Chondrocyte (in vitro differentiated cells): ENCODE data around the gene CAMK2N2. TPM values are rescaled to one million over a fixed set of nuclear protein-coding genes. Genes with fewer than 3 reads are reported as not detected.

ENCODE experiments used
- DNase-seq: peaks from one replicate; pipeline ENCODE4 v3.0.0; 2021; ENCODE audit warnings: mixed read lengths, low spot score
- H3K27ac Mint-ChIP-seq: one replicate; pipeline ENCODE4 v1.8.0; 2021; ENCODE audit warnings: mild to moderate bottlenecking, moderate library complexity, mixed read lengths; ENCODE audit not compliant: unreplicated experiment
- H3K27me3 Mint-ChIP-seq: 2 replicates; pipeline ENCODE4 v1.8.0; 2021; ENCODE audit warnings: low read depth, mixed read lengths
- H3K36me3 Mint-ChIP-seq: 2 replicates; pipeline ENCODE4 v1.8.0; 2021; ENCODE audit warnings: low read depth, mixed read lengths
- H3K4me1 Mint-ChIP-seq: 2 replicates; pipeline ENCODE4 v1.8.0; 2021; ENCODE audit warnings: low read depth, mild to moderate bottlenecking, mixed read lengths
- H3K4me3 Mint-ChIP-seq: one replicate; pipeline ENCODE4 v1.8.0; 2021; ENCODE audit warnings: mild to moderate bottlenecking, moderate library complexity, mixed read lengths; ENCODE audit not compliant: unreplicated experiment
- H3K9me3 Mint-ChIP-seq: 2 replicates; pipeline ENCODE4 v1.8.0; 2021; ENCODE audit warnings: low read depth, mixed read lengths
- CTCF ChIP-seq: fragments of 200-600 bp; sonication (generic); IDR thresholded peaks from 2 replicates; pipeline ENCODE4 v1.5.0; 2021; ENCODE audit warnings: antibody characterized with exemption, mild to moderate bottlenecking, moderate library complexity
- total RNA-seq: library from RNA; stranded (reverse); gene quantifications from 3 replicates; pipeline ENCODE4 v1.2.1, GENCODE V29; 2021

The CAMK2N2 gene
- total RNA-seq, 1 donor from 2014 or later = 3.2 TPM

DNA sequence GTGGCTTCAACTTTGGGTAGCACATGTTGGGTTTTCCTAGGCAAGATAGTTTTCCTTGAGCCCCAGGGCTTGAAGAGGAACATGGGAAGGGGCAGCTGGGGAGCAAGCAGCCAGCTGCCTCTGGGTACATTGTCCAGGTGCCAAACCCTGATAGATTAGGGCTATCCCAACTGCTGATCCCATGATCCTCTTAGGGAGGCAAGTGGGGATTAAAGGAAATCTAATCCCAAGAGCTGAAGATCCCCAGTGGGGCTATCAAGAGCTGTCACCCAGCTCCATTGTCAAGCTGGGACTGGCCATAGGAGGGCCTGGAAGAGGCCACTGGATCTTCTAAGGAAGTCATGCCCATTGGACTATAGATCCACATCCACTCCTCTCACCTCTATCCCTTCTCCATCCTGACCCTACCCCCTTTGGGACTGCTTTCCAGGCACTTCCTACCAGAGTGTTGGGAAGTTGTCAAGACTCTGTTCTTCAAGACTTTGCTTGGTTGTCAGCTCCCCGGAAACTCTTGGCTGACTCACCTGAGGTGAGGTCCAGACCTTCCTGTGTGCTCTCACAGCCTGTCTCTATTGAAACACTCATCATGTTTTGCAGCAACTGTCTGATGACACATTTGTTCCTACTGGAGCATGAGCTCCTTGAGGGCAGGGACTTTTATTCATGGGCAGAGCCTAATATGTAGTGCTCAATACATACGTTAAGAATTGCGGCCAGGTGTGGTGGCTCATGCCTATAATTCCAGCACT, 5.9 kb downstream of the CAMK2N2 start:
- TF ChIP-seq CTCF = no peak
- Mint-ChIP-seq H3K36me3 (peaks cover 9% of the 10 kb centered on the region), H3K27ac (no peak overlapping the region), H3K4me1 (peaks cover 7% of the 10 kb centered on the region), H3K27me3 (peaks cover 3% of the 10 kb centered on the region), H3K4me3 (no peak overlapping the region), H3K9me3 (no peaks in the 10 kb centered on the region)
- DNase-seq = peak; percentile 26

DNA sequence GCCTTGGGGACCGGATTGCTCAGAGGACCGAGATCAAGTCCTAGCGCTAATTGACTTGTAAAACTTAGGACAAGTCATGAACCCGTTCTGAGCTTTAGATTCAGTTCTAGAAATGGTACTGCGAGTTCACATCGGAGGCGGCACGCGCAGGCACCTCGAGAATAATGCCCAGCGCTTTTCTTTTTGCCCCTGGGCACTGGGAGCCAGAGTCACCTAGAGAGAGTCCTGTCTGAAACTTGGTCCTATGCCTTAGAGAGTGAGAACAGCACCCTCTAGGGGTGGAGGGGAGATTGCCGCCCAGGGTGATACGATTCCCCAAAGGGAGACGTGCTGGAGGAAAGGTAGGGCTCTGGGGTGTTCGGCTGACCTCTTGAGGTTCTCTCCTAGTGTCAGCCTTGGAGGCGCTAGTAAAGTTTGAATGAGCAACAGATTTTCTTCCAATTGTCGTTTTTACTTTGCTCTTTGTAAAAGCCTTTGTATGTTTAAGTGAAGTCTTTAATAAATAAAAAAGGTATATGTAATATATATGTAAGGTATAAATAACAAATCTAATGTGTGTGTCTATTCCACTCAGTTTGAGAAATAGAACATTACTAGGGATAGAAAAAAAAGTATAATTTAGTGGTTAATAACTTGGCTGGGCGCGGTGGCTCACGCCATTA, 11.1 kb downstream of the CAMK2N2 start:
- Mint-ChIP-seq H3K36me3 (peaks cover 2% of the 10 kb centered on the region), H3K4me1 (peaks cover 6% of the 10 kb centered on the region), H3K4me3 (peak overlapping the region; percentile 82), H3K27me3 (no peaks in the 10 kb centered on the region), H3K27ac (peak overlapping the region; percentile 96), H3K9me3 (no peaks in the 10 kb centered on the region)
- peak; percentile 88 for DNase-seq
- peak; percentile 89 for TF ChIP-seq CTCF

DNA sequence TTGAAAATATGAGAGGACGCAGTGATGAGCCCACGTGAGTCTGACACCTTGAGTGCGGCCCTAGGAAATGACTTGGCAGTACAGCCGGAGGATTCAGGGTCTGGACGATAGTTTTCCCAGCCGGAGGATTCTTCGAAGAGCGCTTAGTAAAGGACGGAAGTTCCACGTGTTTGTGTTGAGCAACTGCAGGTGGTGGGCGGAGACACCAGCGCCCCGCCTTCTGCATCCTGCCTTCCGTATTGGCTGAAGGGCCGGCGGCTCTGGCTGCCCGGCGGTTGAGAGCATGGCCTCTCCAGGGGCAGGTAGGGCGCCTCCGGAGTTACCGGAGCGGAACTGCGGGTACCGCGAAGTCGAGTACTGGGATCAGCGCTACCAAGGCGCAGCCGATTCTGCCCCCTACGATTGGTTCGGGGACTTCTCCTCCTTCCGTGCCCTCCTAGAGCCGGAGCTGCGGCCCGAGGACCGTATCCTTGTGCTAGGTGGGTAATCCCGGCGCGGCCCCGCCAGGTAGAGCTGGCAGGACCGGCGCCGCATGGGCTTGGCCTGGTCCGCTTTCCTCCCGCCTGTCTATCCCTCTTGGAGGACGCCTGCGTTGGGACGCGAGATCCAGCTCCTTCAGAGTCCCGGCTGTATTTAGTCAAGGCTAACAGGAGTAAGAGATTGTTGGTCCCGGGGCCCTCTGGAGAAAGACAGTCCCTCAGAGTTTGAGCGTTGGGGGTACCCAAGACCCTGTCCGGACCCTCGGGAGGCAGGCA, 11.8 kb downstream of the CAMK2N2 start, which contains the start of gene EEF1AKMT4:
Gene EEF1AKMT4, plus strand, starts transcription at position 261 of the 755 bp plus-strand sequence. Its CDS starts 23 bp downstream, at position 284.
- Mint-ChIP-seq H3K4me1 (peaks cover 6% of the 10 kb centered on the region), H3K27me3 (no peaks in the 10 kb centered on the region), H3K9me3 (no peaks in the 10 kb centered on the region), H3K27ac (peak within 1 kb of the TSS; percentile 96), H3K4me3 (peak within 1 kb of the TSS; percentile 82), H3K36me3 (peaks cover 7% of the 10 kb centered on the region)
- no peak for TF ChIP-seq CTCF
- DNase-seq = peak; percentile 98

DNA sequence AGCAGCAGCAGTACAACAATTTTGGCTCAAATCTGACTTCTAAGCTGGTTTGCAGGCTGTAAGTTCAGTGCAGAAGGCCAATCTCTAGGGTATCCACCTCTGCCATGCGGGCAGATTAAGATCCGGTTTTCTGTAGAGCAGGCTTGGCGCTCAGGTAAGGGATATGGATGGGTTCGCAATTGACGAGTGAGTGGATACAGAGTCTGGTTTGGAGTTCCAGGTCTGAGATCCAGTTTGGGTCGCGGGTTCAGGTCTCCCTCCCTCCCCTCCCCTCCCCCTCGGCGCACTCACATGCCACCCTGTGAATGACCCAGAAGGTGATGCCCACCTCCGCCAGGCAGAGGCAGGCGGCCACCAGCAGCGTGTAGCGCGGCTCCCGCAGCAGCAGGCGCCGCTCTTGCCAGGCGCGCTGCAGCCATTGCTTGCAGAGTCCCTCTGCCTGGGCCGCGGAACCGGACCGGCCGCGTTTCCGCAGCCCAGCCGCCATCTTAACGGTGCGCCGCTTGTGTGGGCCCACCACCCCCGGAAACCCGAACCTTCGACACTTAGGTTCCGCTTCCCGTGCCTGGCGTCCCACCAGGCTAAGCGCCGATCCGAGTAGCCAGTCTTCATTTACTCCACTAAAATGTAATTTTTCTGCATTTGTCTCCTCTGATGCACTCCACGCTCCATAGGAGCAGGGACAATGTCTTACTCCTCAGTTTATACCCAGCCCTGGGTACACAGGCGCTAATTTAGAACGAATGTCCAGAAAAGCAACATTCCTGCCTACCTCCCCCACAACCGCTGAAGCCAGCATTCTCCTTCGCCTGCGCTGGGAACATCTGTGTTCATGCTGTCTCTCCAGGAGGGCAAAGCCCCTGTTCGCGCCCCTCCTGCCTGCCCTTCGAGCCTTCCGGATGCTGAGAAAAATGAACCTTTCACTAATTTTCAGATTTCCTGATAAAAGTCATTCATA, 12.6 kb downstream of the CAMK2N2 start, which contains the start of gene ALG3:
Gene ALG3, minus strand, starts transcription at position 509 of the 958 bp plus-strand sequence. Its CDS starts 22 bp downstream, at position 487.
- DNase-seq = peak; percentile 93
- no peak for TF ChIP-seq CTCF
- Mint-ChIP-seq H3K27ac (peak within 1 kb of the TSS; percentile 96), H3K9me3 (no peaks in the 10 kb centered on the region), H3K4me1 (peaks cover 6% of the 10 kb centered on the region), H3K27me3 (no peaks in the 10 kb centered on the region), H3K4me3 (peak within 1 kb of the TSS; percentile 82), H3K36me3 (peaks cover 10% of the 10 kb centered on the region)
